Measurements from ENCODE around the gene LASP1NB.

Gene LASP1NB

GRCh38 chr17:38893113-38893512 is 32.3 kb upstream of the LASP1NB start:
- Histone ChIP-seq H3K9me3 (ENCODE audit: low read depth, low read length, poor library complexity, severe bottlenecking) (no peaks in the 10 kb centered on the region), H3K27ac (ENCODE audit: low read depth, low read length, poor library complexity, severe bottlenecking) (no peak overlapping the region), H3K4me3 (ENCODE audit: low read depth, low read length, poor library complexity, severe bottlenecking) (no peak overlapping the region), H3K27me3 (replicated peaks; ENCODE audit: insufficient read depth, low read depth, low read length, poor library complexity) (no peaks in the 10 kb centered on the region), H3K4me1 (ENCODE audit: insufficient read depth, low read length, poor library complexity, severe bottlenecking) (no peaks in the 10 kb centered on the region), H3K36me3 (ENCODE audit: insufficient read depth, low read length, poor library complexity, severe bottlenecking) (peaks cover 5% of the 10 kb centered on the region)
- no peak for TF ChIP-seq EZH2 (IDR thresholded peaks at IDR 0.05; ENCODE audit: borderline replicate concordance, low read depth, low read length, poor library complexity, severe bottlenecking)
- TF ChIP-seq CTCF (conservative IDR thresholded peaks at IDR 0.05; ENCODE audit: low read depth, low read length), result no peak
- CTCF ChIA-PET, result no interaction called here
- intact Hi-C loops (cut with micrococcal nuclease; ENCODE audit: unreplicated experiment), result no loop called here
- no peak for DNase-seq (ENCODE audit: low spot score)
- no TSS peak for BruUV-seq (replicated peaks)
- POLR2A ChIA-PET (ENCODE audit: low non-redundant PET), result no interaction called here

GRCh38 chr17:38893607-38894006 is 31.8 kb upstream of the LASP1NB start:
- Histone ChIP-seq H3K36me3 (ENCODE audit: insufficient read depth, low read length, poor library complexity, severe bottlenecking) (peaks cover 5% of the 10 kb centered on the region), H3K4me1 (ENCODE audit: insufficient read depth, low read length, poor library complexity, severe bottlenecking) (no peaks in the 10 kb centered on the region), H3K4me3 (ENCODE audit: low read depth, low read length, poor library complexity, severe bottlenecking) (no peak overlapping the region), H3K9me3 (ENCODE audit: low read depth, low read length, poor library complexity, severe bottlenecking) (no peaks in the 10 kb centered on the region), H3K27ac (ENCODE audit: low read depth, low read length, poor library complexity, severe bottlenecking) (no peak overlapping the region), H3K27me3 (replicated peaks; ENCODE audit: insufficient read depth, low read depth, low read length, poor library complexity) (no peaks in the 10 kb centered on the region)
- ChIA-PET POLR2A (ENCODE audit: low non-redundant PET) (no interaction called here), CTCF (no interaction called here)
- no peak for DNase-seq (ENCODE audit: low spot score)
- no TSS peak for BruUV-seq (replicated peaks)
- intact Hi-C loops (cut with micrococcal nuclease; ENCODE audit: unreplicated experiment), result no loop called here
- TF ChIP-seq CTCF (conservative IDR thresholded peaks at IDR 0.05; ENCODE audit: low read depth, low read length), result no peak
- TF ChIP-seq EZH2 (IDR thresholded peaks at IDR 0.05; ENCODE audit: borderline replicate concordance, low read depth, low read length, poor library complexity, severe bottlenecking), result no peak

GRCh38 chr17:38894276-38894675 is 31.1 kb upstream of the LASP1NB start:
- CTCF ChIA-PET, result no interaction called here
- no TSS peak for BruUV-seq (replicated peaks)
- POLR2A ChIA-PET (ENCODE audit: low non-redundant PET), result no interaction called here
- Histone ChIP-seq H3K4me3 (ENCODE audit: low read depth, low read length, poor library complexity, severe bottlenecking) (no peak overlapping the region), H3K27ac (ENCODE audit: low read depth, low read length, poor library complexity, severe bottlenecking) (no peak overlapping the region), H3K4me1 (ENCODE audit: insufficient read depth, low read length, poor library complexity, severe bottlenecking) (no peaks in the 10 kb centered on the region), H3K27me3 (replicated peaks; ENCODE audit: insufficient read depth, low read depth, low read length, poor library complexity) (no peaks in the 10 kb centered on the region), H3K9me3 (ENCODE audit: low read depth, low read length, poor library complexity, severe bottlenecking) (no peaks in the 10 kb centered on the region), H3K36me3 (ENCODE audit: insufficient read depth, low read length, poor library complexity, severe bottlenecking) (peaks cover 5% of the 10 kb centered on the region)
- TF ChIP-seq CTCF (conservative IDR thresholded peaks at IDR 0.05; ENCODE audit: low read depth, low read length) (no peak), EZH2 (IDR thresholded peaks at IDR 0.05; ENCODE audit: borderline replicate concordance, low read depth, low read length, poor library complexity, severe bottlenecking) (no peak)
- intact Hi-C loops (cut with micrococcal nuclease; ENCODE audit: unreplicated experiment), result no loop called here
- DNase-seq (ENCODE audit: low spot score), result no peak
